GM21390 (cell line): ENCODE measurements around the gene HSD17B2.
"Not testable (repeated sequence)": the region's sequence is repeated elsewhere in the genome, so short reads cannot be mapped to it uniquely, and the experiment has no call there.

Experiments used
- ATAC-seq: cut with Tn5 transposase; IDR thresholded peaks from one replicate; pipeline ENCODE4 v1.9.1; 2021; ENCODE audit not compliant: unreplicated experiment

Gene HSD17B2

GRCh38 chr16:82034981-82035612, at the start of gene HSD17B2:
TSS of gene HSD17B2 (plus strand) at chr16:82035253. CDS start at chr16:82035425, 172 bp downstream.
- no peak for ATAC-seq

DNA sequence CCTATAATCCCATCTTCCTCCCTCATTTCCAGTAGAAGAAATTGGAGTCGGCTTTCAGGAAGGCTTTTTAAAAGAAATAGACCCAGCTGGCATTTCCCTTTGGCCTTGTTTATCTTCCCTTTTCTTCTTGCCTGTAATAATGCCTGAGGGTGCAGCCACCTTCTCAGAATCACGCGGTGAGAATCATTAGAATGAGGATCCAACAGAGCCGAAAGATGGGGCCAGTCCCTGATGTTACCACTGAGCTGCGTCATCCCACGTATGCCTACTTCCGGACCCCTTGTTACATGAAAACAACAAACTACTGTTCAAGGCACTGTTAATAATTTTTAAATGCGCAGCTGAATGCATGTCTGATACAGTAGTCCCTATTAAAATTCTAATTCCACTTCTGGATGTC, 47.9 kb upstream of the HSD17B2 start:
- no peak for ATAC-seq

DNA sequence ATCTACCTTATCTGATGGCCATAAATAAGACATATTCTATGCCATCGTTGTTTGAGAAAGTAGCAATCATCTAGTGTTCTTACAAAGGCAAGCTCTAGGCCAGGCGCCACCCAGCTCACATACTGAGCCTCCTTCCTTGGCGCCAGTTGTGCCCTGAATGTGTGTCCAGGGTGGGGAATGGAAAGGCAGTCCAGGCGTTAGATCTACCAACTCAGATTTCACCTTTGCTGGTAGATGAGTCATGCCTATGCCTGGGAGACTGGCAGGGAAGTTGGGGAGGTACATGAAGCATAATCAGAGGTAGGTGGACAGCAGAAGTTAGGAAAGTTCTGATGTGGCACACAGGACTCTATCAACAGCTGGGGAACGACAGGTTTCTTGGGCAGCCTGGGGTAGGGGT, 47.3 kb upstream of the HSD17B2 start:
- no peak for ATAC-seq

- no peak for ATAC-seq
Observed at GRCh38 chr16:81992859-81993258, 42.2 kb upstream of the HSD17B2 start.

DNA sequence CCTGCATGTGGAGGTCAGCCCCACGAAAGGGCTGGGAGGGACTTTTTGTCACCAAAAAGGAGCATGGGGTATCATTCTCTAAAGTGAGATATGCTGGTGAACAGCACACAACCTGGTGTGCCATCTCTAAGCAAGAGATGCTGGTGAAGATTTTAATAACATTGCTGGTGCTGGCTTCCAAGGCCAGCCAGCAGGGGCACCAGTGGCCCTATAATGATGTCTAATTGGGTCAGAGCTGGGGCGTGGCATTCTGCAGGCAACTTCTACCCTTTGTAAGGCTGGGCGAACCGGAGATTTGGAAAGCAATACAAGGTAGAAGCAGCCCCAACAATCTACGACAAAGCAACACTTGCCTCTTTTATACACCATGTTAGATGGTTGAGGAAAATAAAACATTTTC, 40.6 kb upstream of the HSD17B2 start:
- no peak for ATAC-seq

- ATAC-seq = no peak
Observed at GRCh38 chr16:81995651-81996050, 39.4 kb upstream of the HSD17B2 start.

GRCh38 chr16:81996664-81997509, 38.2 kb upstream of the HSD17B2 start:
- ATAC-seq = no peak

- no peak for ATAC-seq
Observed at GRCh38 chr16:81997738-81998137, 37.3 kb upstream of the HSD17B2 start.

- no peak for ATAC-seq
Observed at GRCh38 chr16:82002831-82003230, 32.2 kb upstream of the HSD17B2 start.

DNA sequence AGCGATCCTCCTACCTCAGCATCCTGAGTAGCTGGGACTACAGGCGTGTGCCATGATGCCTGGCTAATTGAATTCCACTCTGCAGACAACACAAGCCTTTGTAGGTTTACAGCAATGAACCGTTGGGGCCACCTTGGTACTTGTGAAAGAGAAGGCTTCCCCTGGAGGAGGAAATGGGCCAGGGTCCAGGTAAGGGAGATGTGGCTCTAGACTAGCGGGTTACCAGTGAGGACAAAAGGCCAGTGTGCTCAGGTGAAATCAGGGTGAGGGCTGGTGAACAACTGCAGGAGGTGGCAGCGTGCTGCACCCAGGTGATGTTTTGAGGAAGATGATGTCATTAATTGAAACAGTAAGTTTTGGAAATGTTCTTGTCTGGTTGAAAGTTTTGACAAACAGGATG, 30.5 kb upstream of the HSD17B2 start:
- no peak for ATAC-seq

GRCh38 chr16:82005027-82005830, 29.8 kb upstream of the HSD17B2 start:
- ATAC-seq = no peak

DNA sequence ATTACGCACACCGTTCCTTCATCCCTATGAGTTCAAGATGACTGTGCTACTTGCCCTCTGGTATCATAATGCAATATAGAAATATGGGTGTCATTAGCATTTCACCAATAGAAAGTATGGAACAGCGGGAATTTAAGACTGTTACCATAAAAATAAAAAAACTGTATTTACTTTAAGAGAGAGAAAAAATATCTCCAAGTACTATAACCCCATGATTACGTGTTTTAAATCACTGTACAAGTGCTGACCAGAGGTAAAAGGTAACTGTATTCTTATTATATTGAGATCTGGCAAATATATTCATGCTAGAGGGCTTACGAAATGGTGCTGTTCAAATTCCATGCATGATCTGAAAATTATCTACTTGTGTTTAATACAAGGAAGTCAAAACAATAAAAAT, 29.0 kb upstream of the HSD17B2 start:
- no peak for ATAC-seq

- ATAC-seq = no peak
Observed at GRCh38 chr16:82007189-82007588, 27.9 kb upstream of the HSD17B2 start.

GRCh38 chr16:82008957-82009592, 26.0 kb upstream of the HSD17B2 start:
- ATAC-seq = no peak

DNA sequence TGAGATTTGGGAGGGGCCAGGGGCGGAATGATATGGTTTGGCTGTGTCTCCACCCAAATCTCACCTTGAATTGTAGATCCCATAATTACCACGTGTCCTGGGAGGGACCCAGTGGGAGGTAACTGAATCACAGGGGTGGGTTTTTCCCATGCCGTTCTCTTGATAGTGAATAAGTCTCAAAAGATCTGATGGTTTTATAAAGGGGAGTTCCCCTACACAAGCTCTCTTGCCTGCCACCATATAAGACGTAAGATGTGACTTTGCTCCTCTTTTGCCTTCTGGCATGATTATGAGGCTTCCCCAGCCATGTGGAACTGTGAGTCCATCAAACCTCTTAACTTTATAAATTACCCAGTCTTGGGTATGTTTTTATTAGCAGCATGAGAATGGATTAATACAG, 25.3 kb upstream of the HSD17B2 start:
- ATAC-seq = not testable (repeated sequence)

DNA sequence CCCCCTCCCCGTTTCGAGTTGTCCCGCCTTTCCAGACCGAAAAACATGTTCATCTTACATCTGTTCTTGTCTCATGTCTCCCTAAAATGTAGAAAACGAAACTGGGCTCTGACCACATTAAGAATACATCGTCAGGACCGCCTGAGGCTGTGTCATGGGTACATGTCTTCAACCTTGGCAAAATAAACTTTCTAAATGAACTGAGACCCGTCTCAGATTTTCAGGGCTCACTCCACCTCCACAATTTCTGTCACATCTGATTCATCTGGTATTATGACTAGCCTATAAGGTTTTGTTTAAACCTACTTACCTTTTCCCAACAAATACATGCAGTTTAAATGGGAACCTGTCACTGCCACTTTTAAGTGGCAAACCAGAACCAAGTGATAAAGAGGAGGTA, 24.4 kb upstream of the HSD17B2 start:
- ATAC-seq = no peak

- peak; percentile 95 for ATAC-seq
Observed at GRCh38 chr16:82011199-82011641, 23.8 kb upstream of the HSD17B2 start, which contains the start of gene SDR42E1. TSS of gene SDR42E1 (minus strand) at chr16:82011470. CDS start at chr16:82000858, 10,612 bp downstream.

DNA sequence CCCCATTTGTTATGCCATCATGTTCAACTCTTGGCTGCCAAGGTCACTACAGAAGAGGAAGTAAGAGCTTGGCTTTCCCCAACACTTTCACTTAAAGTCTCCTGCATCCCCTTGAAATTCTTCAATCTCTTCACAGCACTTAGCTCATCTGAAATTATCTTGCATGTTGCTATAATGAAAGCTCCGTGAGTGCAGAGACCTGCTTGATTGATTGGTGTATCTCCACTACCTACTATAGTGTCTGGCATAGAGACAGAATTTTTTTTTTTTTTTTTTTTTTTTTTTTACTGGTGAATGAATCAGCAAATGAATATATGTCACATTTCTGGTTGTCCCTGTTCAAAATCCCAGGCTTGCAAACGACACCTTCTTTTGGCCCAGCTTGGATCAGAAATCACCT, 21.9 kb upstream of the HSD17B2 start:
- ATAC-seq = no peak

- no peak for ATAC-seq
Observed at GRCh38 chr16:82016263-82016662, 18.8 kb upstream of the HSD17B2 start.

GRCh38 chr16:82016964-82017363, 18.1 kb upstream of the HSD17B2 start:
- no peak for ATAC-seq
